ENCODE data around the gene BPIFB4.
"Not testable (repeated sequence)": the region's sequence is repeated elsewhere in the genome, so short reads cannot be mapped to it uniquely, and the experiment has no call there.

The BPIFB4 gene

DNA sequence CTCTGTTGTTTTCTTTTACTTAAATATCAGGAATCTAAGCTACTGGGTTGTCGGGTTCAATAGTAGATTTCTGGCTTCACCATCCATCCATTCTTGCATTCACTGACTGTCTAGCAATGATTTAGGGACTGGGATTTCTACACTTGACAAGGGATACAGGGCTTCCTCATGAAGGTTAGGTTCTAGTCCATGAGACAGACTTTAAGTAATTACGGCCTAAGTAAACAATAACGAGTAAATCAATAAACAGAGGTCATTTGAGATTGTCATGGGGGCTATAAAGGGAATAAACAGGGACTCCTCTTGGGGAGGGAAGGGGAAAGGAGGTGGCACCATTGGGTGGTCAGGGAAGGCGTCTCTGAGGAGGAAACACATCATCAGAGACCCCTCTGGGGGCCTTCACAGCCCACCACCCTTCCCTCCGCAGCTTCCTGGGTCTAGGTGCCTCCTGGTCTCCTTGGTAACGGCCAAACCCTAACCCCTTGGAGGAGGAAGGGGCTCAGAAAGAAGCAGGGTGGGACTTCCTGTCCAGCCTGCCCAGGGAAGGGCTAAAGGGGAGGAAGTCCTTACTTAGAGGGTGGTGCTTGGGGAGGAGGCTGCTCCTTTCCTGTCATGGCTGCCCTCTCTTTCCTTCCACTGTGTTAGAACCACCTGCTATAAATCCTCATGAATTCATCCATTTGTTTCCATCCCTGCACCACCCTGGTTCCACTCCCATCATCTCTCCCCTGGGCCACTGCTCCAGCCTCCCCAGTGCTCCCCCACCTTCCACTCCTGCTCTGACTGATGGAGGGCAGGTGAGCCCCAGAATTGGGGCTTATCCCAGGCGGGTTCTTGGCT, 33.3 kb downstream of the BPIFB4 start:
- Histone ChIP-seq H3K4me3 (no peak overlapping the region), H3K27ac (no peak overlapping the region)

DNA sequence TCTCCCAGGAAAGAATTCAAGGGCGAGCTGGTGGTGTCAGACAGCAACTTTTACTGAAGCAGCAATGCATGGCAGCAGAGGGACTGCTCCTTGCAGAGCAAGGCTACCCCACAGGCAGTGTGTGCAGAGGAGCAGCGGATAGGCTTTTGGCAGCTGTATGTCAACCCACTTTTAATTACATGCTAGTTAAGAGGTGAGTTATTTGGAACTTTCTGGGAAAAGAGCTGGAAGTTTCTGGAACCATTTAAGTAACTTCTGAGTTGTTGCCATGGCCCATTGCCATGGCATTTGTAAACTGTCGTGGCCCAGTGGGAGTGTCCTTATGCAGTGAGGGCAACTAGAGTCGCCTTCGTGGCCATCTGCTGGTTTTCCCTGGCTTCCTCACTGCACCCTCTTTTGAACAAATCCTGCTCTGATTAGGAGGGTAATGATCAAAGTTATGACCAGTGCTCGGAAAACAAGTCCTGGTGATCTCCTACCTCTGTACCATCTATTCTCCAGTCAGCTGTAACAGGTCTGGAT, 34.0 kb downstream of the BPIFB4 start:
- no peak overlapping the region for H3K4me3 ChIP-seq
- H3K27ac ChIP-seq = no peak overlapping the region

DNA sequence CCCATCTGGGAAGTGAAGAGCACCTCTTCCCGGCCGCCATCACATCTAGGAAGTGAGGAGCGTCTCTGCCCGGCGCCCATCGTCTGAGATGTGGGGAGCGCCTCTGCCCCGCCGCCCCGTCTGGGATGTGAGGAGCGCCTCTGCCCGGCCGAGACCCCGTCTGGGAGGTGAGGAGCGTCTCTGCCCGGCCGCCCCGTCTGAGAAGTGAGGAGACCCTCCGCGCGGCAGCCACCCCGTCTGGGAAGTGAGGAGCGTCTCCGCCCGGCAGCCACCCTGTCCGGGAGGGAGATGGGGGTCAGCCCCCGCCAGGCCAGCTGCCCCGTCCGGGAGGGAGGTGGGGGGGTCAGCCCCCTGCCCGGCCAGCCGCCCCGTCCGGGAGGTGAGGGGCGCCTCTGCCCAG, 36.1 kb downstream of the BPIFB4 start:
- H3K4me3 ChIP-seq, H3K27ac ChIP-seq: not testable (repeated sequence)

DNA sequence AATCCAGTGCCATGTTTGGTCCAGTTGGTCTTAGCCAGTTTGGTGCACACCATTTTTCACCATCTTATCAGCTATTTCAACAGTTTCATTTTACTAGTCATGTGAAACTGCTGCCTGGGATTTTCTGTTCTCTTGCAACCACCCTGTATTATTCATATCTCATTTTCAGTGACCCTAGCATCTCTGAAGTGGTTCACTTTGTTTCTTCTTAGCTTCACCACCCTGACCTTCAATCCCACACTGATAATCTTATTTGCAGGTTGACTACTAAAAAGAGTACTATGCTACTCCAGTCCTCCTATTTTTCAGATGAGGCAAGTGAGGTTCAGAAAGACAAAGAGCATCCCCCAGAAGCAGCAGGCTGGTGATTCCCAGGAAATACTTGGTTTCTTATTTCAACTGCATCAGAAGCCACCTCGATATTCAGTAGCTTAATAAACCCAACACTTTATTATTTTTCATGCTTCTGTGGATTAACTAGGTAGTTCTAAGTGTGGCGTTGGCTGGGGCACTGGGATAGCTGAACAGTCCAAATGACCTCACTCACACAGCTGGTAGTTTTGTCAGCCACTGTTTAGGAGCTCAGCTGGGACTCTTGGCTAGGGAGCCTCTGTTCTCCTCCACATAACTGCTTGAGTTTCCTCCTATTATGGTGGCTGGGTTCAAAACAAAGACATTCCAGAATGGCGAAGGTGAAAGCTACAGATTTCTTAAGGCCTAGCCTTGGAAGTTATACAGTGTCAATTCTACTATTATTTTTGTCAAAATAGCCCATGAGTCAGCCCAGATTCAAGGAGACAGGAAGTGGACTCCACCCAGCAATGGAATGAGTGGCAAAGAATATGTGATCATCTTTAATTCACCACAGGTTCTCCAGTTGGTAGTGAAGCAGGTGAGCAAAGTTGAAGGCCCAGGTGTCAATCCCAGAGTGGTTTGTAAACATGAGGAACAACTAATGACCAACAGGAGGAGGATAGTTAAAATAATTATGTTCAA, 40.6 kb downstream of the BPIFB4 start:
- H3K27ac ChIP-seq = no peak overlapping the region
- no peak overlapping the region for H3K4me3 ChIP-seq

DNA sequence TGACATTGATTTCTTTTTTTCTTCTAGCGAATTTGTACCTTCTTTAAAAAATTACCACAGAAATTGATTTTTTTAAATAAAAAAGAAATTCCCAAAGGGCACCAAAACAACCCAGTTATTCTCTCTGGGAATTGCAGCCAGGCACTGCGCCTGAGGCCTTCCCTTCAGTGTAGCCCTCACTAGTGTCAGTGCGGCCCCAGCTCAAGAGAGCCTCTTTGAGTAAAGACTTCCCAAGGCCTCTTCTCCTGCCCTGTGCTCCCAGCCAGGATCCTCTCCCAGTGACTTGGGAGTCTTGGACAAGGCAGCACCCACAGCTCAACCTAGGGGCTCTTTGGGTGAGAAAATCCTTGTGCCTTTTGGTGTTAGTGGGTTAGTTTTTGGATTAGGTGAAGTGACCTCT, 41.5 kb downstream of the BPIFB4 start:
- Histone ChIP-seq H3K4me3 (no peak overlapping the region), H3K27ac (no peak overlapping the region)

DNA sequence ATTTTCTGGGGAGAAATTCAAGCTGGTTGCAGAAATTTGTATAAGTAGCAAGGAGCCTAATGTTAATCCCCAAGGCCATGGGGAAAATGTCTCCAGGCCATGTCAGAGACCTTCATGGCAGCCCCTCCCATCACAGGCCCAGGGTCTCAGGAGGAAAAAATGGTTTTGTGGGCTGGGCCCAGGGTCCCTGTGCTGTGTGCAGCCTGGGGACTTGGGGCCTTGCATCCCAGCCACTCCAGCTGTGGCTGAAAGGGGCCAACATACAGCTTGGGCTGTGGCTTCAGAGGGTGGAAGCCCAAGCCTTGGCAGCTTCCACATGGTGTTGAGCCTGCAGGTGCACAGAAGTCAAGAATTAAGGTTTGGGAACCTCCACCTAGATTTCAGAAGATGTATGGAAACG, 42.9 kb downstream of the BPIFB4 start:
- not testable (repeated sequence) for H3K4me3 ChIP-seq

DNA sequence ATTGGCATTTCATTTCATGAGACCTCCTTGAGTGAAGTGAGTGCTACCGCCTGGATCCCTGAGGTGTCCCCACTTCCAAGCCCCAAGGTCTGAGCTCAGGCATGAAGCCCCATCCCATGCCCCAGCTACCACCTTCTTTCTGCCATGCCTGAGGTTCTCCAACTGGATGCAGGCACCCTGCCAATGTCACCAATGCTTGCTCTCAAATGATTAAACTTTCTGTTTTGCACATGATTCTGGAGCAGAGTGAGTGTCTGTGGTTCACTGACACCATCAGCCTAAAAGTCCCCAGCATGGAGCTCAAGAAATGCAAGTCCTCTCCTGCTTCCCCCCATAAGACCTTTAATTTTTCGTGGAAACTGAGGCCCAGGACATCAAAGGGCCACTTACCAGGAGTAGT, 44.8 kb downstream of the BPIFB4 start:
- no peak overlapping the region for H3K4me3 ChIP-seq
- H3K27ac ChIP-seq = no peak overlapping the region

More for the DNA sequence above, 42.9 kb downstream of the BPIFB4 start:
- H3K27ac ChIP-seq = not testable (repeated sequence)

DNA sequence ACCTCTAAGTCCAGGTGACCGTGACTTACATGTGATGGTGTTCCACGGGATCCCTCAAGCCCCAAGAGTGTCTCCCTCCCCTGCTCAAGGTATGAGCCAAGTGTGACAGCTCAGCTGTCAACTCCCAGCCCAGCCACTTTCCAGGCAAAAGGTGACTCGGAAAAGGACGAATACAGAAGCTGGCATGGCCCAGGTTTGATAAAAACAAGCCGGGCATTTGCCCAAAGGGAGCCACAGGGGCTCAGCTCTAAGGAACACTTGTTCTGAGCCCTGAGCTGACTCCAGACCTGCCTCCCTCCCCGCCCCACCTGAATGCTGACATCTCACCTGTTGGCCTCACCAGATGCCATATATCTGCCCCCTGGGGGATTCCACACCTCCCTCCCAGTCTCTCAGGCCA, 45.6 kb downstream of the BPIFB4 start:
- Histone ChIP-seq H3K27ac (no peak overlapping the region), H3K4me3 (no peak overlapping the region)

DNA sequence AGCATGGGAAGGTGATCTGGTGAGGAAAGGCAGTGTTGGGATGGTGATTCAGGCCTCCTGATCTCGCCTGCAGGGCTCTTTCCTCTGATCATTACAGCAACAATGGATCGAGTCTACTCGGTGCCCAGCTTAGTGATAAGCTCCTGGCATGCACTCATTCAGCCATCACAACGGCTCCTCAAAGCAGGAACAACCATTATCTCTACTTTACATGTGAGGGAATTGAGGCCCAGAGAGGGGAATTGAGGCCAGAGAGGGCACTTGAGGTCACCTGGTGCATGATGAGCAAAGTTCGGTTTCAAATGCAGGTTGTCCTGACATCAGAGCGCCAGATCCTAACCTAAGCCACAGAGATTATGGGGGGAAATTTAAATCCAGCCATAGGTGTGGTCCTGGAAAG, 46.5 kb downstream of the BPIFB4 start:
- Histone ChIP-seq H3K27ac (no peak overlapping the region), H3K4me3 (no peak overlapping the region)

DNA sequence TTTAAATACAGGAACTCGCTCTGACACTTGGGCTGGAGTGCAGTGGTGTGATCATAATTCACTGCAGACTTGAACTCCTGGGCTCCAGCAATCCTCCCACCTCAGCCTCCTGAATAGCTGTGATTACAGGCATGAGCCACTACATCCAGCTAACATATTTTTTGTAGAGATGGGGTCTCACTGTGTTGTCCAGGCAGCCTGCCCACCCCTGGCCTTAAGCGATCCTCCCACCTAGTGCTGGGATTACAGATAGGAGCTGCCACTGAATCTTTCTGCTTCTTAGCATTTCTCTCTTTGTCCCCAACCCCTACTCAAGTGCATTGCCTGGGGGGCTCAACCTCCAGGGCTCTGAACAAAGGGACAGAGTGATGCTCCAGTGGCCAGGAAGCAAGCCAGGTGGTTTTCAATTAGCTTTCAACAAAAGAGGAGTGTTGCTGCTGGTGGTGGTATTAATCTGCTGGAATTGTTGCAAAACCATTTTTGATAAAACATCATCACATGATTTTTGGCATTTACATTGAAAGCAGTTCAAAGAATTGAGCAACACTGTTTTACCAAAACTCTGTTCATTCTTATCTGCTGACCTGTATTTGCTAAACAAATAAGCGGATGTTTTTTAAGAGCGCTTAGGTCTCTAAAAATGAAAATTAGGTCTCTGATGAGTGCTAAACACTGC, 48.1 kb downstream of the BPIFB4 start:
- no peak overlapping the region for H3K4me3 ChIP-seq
- H3K27ac ChIP-seq = no peak overlapping the region

DNA sequence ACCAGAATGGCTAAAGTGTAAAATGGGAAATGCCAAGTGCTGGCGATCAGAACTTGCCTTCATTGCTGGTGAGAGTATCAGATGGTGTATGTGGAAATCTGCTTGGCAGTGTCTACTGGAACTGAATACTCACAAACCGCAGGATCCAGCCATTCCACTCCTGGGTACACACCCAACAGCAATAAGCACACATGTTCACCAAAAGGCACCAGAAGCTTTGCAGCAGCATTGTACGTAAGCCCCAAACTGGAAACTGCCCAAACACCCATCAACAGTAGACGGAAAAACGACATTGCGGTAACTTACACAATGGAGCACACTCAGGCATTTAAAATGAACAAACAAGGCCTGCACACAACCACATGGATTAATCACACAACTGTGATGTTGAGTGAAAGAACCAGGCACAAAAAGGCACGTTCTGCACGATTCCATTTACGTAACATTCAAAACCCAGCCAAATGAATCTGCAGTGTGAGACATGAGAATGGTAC, 51.2 kb downstream of the BPIFB4 start:
- Histone ChIP-seq H3K4me3 (no peak overlapping the region), H3K27ac (peak overlapping the region in 2 of 21 experiments; percentile 5 to 49)

DNA sequence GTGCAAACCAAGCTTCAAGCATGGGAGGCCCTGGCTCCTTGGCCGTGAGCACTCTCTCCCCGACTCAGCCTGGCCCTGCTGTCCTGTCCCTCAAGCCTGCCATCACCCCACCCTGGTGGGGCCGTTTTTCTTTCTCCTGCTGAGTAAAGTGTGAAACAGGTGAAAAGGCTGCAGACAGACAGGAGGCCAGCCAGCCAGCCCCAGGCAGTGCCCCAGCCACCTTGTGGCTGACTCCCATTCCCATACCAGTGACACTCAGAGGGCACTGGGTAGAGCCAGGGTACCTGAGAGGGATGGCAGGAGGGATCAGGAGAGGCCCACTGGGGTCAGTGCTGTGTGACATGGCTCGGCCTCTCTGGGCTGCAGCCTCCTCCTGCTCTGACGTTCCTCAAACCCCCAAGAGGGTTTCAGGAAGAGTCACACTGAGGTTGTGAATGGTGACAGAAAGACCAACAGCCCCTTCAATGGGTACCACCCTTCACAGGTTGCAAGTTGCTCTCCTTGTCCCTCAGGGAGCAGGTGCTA, 52.6 kb downstream of the BPIFB4 start:
- no peak overlapping the region for H3K4me3 ChIP-seq
- H3K27ac ChIP-seq = peak overlapping the region in 1 of 21 experiments; percentile 19

DNA sequence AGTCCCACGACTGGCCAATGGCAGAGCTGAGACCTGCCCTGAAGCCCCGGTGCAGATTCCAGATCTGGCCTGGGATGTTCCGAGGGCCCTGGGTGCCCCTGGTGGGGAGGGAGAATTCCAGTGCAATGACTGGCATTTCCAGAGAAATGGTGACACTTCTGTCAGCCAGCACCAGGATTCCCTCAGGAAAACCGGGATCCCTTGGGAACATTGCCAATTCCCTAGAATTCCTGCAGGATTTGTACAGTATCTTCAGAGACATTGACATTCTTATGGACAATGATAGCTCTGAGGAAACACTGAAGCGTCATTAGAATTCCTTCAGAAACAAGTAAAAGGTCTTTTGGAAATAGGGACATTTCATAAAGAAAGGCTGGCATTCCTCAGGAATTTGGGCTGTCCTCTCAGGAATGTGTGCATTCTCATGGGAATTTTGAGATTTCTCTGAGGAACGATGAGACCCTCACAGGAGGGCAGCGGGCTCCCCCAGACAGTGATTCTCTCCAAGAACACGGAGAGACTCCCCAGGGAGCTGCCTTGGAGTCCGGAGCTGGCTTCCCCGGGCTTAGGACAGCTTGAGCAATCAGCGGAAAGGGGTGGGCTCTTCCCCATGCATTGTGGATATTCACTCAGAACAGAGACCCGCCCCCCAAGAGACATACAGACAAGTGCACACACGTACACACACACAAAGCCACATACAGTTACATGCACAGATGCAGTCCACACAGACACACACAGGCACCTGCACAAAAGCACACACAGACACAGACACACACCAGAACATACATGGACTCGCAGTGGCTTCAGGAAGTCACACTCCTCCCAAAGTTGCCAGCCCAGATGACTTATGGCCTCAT, 53.3 kb downstream of the BPIFB4 start:
- H3K4me3 ChIP-seq = no peak overlapping the region
- H3K27ac ChIP-seq = no peak overlapping the region

DNA sequence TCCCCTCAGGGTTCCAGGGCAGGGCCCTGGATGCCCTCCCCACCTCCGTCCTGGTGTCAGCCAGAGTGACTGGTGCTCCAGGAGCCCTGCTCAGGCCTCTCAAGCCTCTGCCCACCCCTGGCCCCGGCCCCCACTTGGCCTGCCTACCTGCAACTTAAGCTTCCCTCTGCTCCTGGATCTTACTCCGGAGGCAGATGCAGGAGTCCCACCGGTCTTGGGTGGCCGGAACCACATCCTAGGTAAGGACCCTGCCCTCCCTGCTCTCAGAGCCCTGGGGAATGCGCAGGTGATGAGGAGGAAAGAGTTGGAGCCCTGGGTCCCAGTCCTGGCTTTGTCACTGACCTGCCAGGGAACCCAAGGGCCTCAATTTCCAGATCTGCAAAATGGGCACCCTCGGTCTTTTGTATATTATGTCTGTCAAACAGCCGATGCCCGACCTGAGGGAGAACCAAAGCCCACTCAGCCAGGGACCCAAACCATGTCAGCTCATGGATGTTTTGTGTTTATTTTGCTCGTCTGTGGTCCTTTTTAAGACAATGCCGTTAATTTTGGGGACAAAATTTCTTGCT, 54.0 kb downstream of the BPIFB4 start:
- H3K27ac ChIP-seq = no peak overlapping the region
- no peak overlapping the region for H3K4me3 ChIP-seq

DNA sequence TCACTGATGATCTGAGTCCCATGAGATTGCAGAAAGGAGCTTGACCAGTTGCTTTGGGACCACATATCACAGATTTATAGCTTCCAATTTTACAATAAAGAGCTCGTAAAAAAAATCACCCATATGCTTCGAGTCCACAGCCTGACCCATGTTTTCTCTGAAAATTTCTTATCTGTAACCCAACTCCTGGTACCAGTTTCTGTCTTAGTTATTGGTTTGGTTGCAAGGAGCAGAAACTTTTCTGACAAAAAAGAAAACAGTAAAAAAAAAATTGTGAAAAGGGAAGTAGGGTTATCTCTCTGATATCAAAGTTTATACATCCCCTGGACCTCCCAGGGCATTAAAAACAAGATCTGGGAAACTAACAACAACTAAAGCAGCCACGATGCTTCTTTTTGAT, 57.8 kb downstream of the BPIFB4 start:
- H3K27ac ChIP-seq = no peak overlapping the region

DNA sequence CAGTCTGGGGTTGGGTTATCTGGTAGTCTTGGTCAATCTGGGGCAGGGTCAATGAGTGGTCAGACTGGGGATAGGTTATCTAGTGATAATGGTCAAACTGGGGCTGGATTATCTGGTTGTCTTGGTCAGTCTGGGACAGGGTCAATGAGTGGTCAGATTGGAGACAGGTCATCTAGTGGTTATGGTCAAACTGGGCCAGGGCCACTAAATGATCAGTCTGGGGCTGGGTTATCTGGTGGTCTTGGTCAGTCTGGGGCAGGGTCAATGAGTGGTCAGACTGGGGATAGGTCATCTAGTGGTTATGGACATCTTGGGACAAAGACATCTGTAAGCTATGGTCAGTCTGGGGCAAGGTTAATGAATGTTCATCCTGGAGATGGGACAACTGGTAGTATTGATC, 60.0 kb downstream of the BPIFB4 start:
- Histone ChIP-seq H3K4me3 (no peak overlapping the region), H3K27ac (no peak overlapping the region)

More for the DNA sequence above, 57.8 kb downstream of the BPIFB4 start:
- H3K4me3 ChIP-seq = no peak overlapping the region

DNA sequence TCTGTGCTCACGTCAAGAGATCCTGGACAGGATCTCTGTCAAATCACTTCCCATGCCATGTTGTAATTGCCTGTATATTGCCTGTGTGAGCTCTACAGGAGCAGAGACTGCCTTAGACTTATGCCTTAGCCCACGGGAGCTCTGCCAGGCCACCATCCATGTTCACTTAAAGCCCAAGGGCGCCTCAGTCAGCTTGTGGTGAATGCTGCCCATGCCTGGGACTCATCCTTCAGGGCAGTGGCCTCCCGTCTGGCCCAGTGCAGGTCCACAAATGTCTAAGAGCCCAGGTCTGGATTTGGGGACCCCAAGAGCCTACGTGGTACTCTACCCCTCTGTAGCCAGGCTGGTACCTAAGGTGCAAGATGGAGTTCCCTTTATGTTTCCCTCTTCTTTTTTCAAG, 66.1 kb downstream of the BPIFB4 start:
- Histone ChIP-seq H3K27ac (no peak overlapping the region), H3K4me3 (no peak overlapping the region)

DNA sequence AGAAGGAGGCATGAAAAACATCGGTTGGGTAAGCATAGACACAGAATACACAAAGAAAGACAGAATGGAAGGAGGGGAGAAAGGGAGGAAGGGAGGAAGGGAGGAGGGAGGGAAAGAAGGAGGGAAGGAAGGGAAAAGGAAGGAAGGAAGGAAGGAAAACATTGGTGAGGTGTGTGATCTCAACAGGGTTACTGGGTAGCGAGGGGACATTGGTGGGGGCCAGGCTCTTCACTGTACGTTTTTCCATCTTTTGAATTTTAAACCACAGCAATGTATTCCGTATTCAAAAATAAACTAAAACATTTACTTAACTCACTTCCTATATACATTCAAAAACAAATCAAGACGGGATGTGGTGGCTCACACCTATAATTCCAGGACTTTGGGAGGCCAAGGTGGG, 67.9 kb downstream of the BPIFB4 start:
- H3K4me3 ChIP-seq = no peak overlapping the region
- no peak overlapping the region for H3K27ac ChIP-seq
